Activated CD8-positive, alpha-beta memory T cell treated with anti-CD3 and anti-CD28 coated beads for 48 hours (primary cell): ENCODE data around the gene SERPINA1.
A peak's percentile ranks its signal among the peaks of the same experiment; 100 is the strongest.

Experiments used
- DNase-seq, 3 experiments: peaks; one replicate each; pipeline ENCODE4 v3.0.0-alpha.2; 2020; ENCODE audit warnings: low read depth in 2 of 3, low spot score in 2 of 3

Gene SERPINA1

GRCh38 chr14:94398182-94398479, 9.7 kb upstream of the SERPINA1 start:
- DNase-seq, result no peak

GRCh38 chr14:94397289-94398181, 9.1 kb upstream of the SERPINA1 start:
- no peak for DNase-seq

- no peak for DNase-seq
These were observed 8.3 kb upstream of the SERPINA1 start for GRCh38 chr14:94396628-94397225.

GRCh38 chr14:94395888-94396574, 7.6 kb upstream of the SERPINA1 start:
- DNase-seq, result no peak

- no peak for DNase-seq
These were observed 7.0 kb upstream of the SERPINA1 start for GRCh38 chr14:94395282-94395887.

- DNase-seq, result peak in 1 of 3 experiments; percentile 30
These were observed 6.3 kb upstream of the SERPINA1 start for GRCh38 chr14:94394581-94395207.

- DNase-seq, result no peak
These were observed 5.7 kb upstream of the SERPINA1 start for GRCh38 chr14:94394025-94394493.

GRCh38 chr14:94393474-94393873, 5.1 kb upstream of the SERPINA1 start:
- DNase-seq, result no peak

- DNase-seq, result no peak
These were observed 4.1 kb upstream of the SERPINA1 start for GRCh38 chr14:94392510-94392935.

GRCh38 chr14:94391281-94391975, 3.0 kb upstream of the SERPINA1 start:
- DNase-seq, result no peak

GRCh38 chr14:94390372-94391086, 2.1 kb upstream of the SERPINA1 start:
- no peak for DNase-seq

GRCh38 chr14:94389731-94390371, 1.4 kb upstream of the SERPINA1 start:
- DNase-seq, result no peak

- DNase-seq, result no peak
These were observed 685 bp upstream of the SERPINA1 start for GRCh38 chr14:94389104-94389469.

- DNase-seq, result no peak
These were observed 397 bp downstream of the SERPINA1 start for GRCh38 chr14:94388027-94388383.

GRCh38 chr14:94387051-94388026, 1.1 kb downstream of the SERPINA1 start:
- no peak for DNase-seq

- DNase-seq, result no peak
These were observed 2.0 kb downstream of the SERPINA1 start for GRCh38 chr14:94386085-94387031.

- DNase-seq, result no peak
These were observed 2.8 kb downstream of the SERPINA1 start for GRCh38 chr14:94385553-94386057.
